CD4-positive, alpha-beta T cell treated with Interleukin-17A for 1 hour (primary cell): Measurements from ENCODE around the gene NRCAM.
"Not testable (repeated sequence)": the region's sequence is repeated elsewhere in the genome, so short reads cannot be mapped to it uniquely, and the experiment has no call there.

Experiments used
- DNase-seq: peaks from one replicate; pipeline ENCODE4 v3.0.0-alpha.2; 2020

Gene NRCAM

GRCh38 chr7:108455998-108456677 is at the start of gene NRCAM:
Gene NRCAM, minus strand, starts transcription at chr7:108456436. Its CDS starts 216,372 bp downstream, at chr7:108240064.
- DNase-seq: no peak

GRCh38 chr7:108504576-108504975 is 48.3 kb upstream of the NRCAM start:
- DNase-seq: not testable (repeated sequence)

GRCh38 chr7:108503112-108504026 is 47.1 kb upstream of the NRCAM start:
- DNase-seq: no peak

- no peak for DNase-seq
Observed at GRCh38 chr7:108499566-108499965, 43.3 kb upstream of the NRCAM start.

- DNase-seq: no peak
Observed at GRCh38 chr7:108498481-108498880, 42.2 kb upstream of the NRCAM start.

- DNase-seq: peak; percentile 64
Observed at GRCh38 chr7:108497082-108497725, 41.0 kb upstream of the NRCAM start.

- no peak for DNase-seq
Observed at GRCh38 chr7:108492742-108493141, 36.5 kb upstream of the NRCAM start.

- DNase-seq: no peak
Observed at GRCh38 chr7:108488768-108489538, 32.7 kb upstream of the NRCAM start.

- DNase-seq: no peak
Observed at GRCh38 chr7:108487646-108488045, 31.4 kb upstream of the NRCAM start.

- DNase-seq: no peak
Observed at GRCh38 chr7:108486291-108486966, 30.2 kb upstream of the NRCAM start.

GRCh38 chr7:108484137-108484536 is 27.9 kb upstream of the NRCAM start:
- DNase-seq: no peak

- no peak for DNase-seq
Observed at GRCh38 chr7:108480311-108480710, 24.1 kb upstream of the NRCAM start.

GRCh38 chr7:108479751-108480150 is 23.5 kb upstream of the NRCAM start:
- DNase-seq: no peak

- no peak for DNase-seq
Observed at GRCh38 chr7:108479118-108479517, 22.9 kb upstream of the NRCAM start.

- no peak for DNase-seq
Observed at GRCh38 chr7:108468246-108468645, 12.0 kb upstream of the NRCAM start.

- no peak for DNase-seq
Observed at GRCh38 chr7:108467391-108467790, 11.2 kb upstream of the NRCAM start.

GRCh38 chr7:108466322-108466721 is 10.1 kb upstream of the NRCAM start:
- not testable (repeated sequence) for DNase-seq

- DNase-seq: no peak
Observed at GRCh38 chr7:108464743-108465142, 8.5 kb upstream of the NRCAM start.

GRCh38 chr7:108463613-108464012 is 7.4 kb upstream of the NRCAM start:
- DNase-seq: peak; percentile 16

- DNase-seq: no peak
Observed at GRCh38 chr7:108461840-108462239, 5.6 kb upstream of the NRCAM start.

- DNase-seq: no peak
Observed at GRCh38 chr7:108460964-108461363, 4.7 kb upstream of the NRCAM start.

- no peak for DNase-seq
Observed at GRCh38 chr7:108459922-108460551, 3.8 kb upstream of the NRCAM start.
